ENCODE data around the gene HJURP. TPM values are rescaled to one million over a fixed set of nuclear protein-coding genes. Genes with fewer than 3 reads are reported as not detected.

The HJURP gene
- total and polyA plus RNA-seq, 2 donors (not counting 3 experiments of a cell fraction or from before 2014, with no cell fraction given) = 34.4 to 60.9 TPM

DNA sequence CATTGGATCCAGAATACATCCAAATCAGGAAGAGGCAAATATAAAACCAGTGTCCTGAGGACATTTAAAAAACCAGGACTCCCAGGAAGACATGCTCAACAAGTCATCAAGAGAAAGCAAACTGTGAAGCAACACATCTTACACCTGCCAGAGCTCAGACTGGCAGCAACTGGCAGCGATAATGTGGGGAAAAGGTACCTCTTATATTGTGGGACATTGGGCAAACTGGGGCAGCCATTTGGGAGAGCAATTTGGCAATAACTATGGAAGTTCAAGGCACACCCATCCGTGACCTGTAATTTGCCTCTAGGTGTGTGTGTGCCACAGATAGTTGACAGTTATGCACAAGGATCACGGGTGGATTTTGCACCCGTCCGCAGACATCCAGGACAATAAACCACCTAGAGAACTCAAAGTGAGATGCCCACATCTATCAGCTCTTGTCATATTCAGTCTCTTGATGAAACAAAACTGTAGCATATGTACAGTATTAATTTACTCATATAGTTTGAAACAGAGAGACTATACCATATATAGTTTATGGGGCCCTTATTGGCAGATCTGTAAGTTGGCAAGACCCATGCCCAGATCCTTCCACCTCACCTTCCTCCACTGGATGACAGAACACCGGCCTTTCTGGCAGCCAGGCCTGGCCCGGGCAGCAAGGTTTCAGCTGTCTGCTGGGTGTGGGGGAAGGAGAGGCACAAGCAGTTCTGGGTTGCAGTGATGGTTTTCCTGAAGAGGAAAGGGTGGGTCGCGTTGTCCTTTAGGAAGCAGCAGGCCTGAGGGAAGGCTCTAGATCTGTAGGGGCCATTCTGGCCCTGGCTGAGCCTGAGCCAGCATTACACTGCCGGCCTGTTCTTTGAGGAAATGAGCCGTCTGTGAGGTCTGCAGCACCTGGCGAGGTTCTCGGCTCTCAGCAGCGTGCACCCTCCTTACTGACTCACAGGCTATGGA, 18.8 kb downstream of the HJURP start:
- DNase-seq (ENCODE audit: low read depth, low spot score) = no peak
- Histone ChIP-seq H3K9me1 (replicated peaks; ENCODE audit: control insufficient read depth, extremely low read depth, insufficient read depth, low read length) (no peaks in the 10 kb centered on the region), H3K36me3 (ENCODE audit: control insufficient read depth in 2 of 2, extremely low read depth in 1 of 2, insufficient read depth in 2 of 2, low read length in 2 of 2) (peaks cover 0 to 29% of the 10 kb centered on the region in 2 experiments), H3K79me2 (ENCODE audit: control insufficient read depth, insufficient read depth, low read length) (peaks cover 49% of the 10 kb centered on the region), H3K9me3 (replicated peaks; ENCODE audit: control insufficient read depth, insufficient read depth, low read length) (no peaks in the 10 kb centered on the region), H3K27ac (ENCODE audit: insufficient read depth, low read depth, low read length) (no peak overlapping the region), H3K4me2 (ENCODE audit: insufficient read depth, low read length) (no peak overlapping the region), H4K20me1 (replicated peaks; ENCODE audit: control insufficient read depth, extremely low read depth, insufficient read depth, low read length) (no peaks in the 10 kb centered on the region), H3K4me1 (ENCODE audit: control insufficient read depth, extremely low read depth, insufficient read depth, low read length) (no peaks in the 10 kb centered on the region), H3K9ac (replicated peaks; ENCODE audit: extremely low read depth, insufficient read depth, low read length) (no peak overlapping the region), H2AFZ (ENCODE audit: low read depth, low read length) (no peak overlapping the region), H3K27me3 (ENCODE audit: control insufficient read depth in 2 of 2, insufficient read depth in 2 of 2, low read length in 2 of 2) (no peaks in the 10 kb centered on the region), H3K4me3 (replicated peaks in 1 of 3; ENCODE audit: insufficient read depth in 1 of 3, low read depth in 1 of 3, low read length in 3 of 3) (no peak overlapping the region)
- no peak for FAIRE-seq
- TF ChIP-seq FOS (IDR thresholded peaks at IDR 0.05; ENCODE audit: borderline replicate concordance, insufficient read depth, low read length) (no peak), POLR2AphosphoS5 (IDR thresholded peaks at IDR 0.05; ENCODE audit: insufficient read depth, low read depth, low read length) (no peak), GATA2 (IDR thresholded peaks at IDR 0.05; ENCODE audit: insufficient read depth, insufficient read length, low read depth, low read length) (no peak), EZH2 (IDR thresholded peaks at IDR 0.05; ENCODE audit: borderline replicate concordance, low read depth, low read length, severe bottlenecking) (no peak), POLR2A (IDR thresholded peaks at IDR 0.05; ENCODE audit: low read depth, low read length) (no peak)
- TF ChIP-seq, protein P1, sequence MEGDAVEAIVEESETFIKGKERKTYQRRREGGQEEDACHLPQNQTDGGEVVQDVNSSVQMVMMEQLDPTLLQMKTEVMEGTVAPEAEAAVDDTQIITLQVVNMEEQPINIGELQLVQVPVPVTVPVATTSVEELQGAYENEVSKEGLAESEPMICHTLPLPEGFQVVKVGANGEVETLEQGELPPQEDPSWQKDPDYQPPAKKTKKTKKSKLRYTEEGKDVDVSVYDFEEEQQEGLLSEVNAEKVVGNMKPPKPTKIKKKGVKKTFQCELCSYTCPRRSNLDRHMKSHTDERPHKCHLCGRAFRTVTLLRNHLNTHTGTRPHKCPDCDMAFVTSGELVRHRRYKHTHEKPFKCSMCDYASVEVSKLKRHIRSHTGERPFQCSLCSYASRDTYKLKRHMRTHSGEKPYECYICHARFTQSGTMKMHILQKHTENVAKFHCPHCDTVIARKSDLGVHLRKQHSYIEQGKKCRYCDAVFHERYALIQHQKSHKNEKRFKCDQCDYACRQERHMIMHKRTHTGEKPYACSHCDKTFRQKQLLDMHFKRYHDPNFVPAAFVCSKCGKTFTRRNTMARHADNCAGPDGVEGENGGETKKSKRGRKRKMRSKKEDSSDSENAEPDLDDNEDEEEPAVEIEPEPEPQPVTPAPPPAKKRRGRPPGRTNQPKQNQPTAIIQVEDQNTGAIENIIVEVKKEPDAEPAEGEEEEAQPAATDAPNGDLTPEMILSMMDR (IDR thresholded peaks at IDR 0.05; ENCODE audit: extremely low read depth in 1 of 2, insufficient read depth in 1 of 2, low read depth in 1 of 2, low read length in 2 of 2) = no peak
- dilution Hi-C loops (cut with MboI; ENCODE audit: extremely low pct_ligation_motif_present, low sequenced_read_pairs) (no loop called here), intact Hi-C loops (cut with micrococcal nuclease) (loop anchor here (10.0 kb wide), 1 partner anchor 551 kb away; no protein-coding TSS in a partner anchor)
- BruUV-seq (replicated peaks) = no TSS peak
- CTCF ChIA-PET = no interaction called here
- POLR2A ChIA-PET = no interaction called here
